Muscle of leg (tissue), 11 donors: ENCODE data around the gene KIF5C. TPM values are rescaled to one million over a fixed set of nuclear protein-coding genes. Genes with fewer than 3 reads are reported as not detected.

Experiments used
- DNase-seq: peaks from one replicate; pipeline ENCODE4 v3.0.0; 2013
- H3K27ac ChIP-seq: one replicate; pipeline ENCODE4 v1.5.1; 2013; ENCODE audit warnings: mild to moderate bottlenecking, low read length, control low read depth
- H3K27me3 ChIP-seq: one replicate; pipeline ENCODE4 v1.6.1; 2013; ENCODE audit warnings: low read length; ENCODE audit not compliant: control insufficient read depth, insufficient read depth
- H3K36me3 ChIP-seq: one replicate; pipeline ENCODE4 v1.6.1; 2013; ENCODE audit warnings: low read length; ENCODE audit not compliant: control insufficient read depth, insufficient read depth
- H3K4me1 ChIP-seq: one replicate; pipeline ENCODE4 v1.6.1; 2013; ENCODE audit warnings: low read length; ENCODE audit not compliant: control insufficient read depth, insufficient read depth
- H3K4me3 ChIP-seq: one replicate; pipeline ENCODE4 v1.5.1; 2013; ENCODE audit warnings: low read length, control low read depth
- H3K9me3 ChIP-seq: replicated peaks from 2 replicates; pipeline ENCODE4 v1.6.1; 2013; ENCODE audit warnings: low read depth, low read length; ENCODE audit not compliant: control insufficient read depth
- WGBS: methylation state at CpG from one replicate; pipeline ENCODE4 v1.1.5; 2013; ENCODE audit warnings: missing lambda C conversion rate; ENCODE audit not compliant: insufficient coverage; 5-methylcytosine and 5-hydroxymethylcytosine counted together
- polyA plus RNA-seq, 8 donors: library from polyadenylated mRNA; unstranded; fragments of 120-200 nt; gene quantifications; one replicate each; pipeline versions ENCODE4 v1.2.1 to v1.2.3, GENCODE V29; 2013; ENCODE audit warnings: inconsistent platforms in 1 of 8, low replicate concordance in 1 of 8; ENCODE audit not compliant: insufficient read length in 8 of 8, insufficient read depth in 1 of 8
- total RNA-seq: library from RNA; stranded (reverse); fragments of 120-200 nt; gene quantifications from one replicate; pipeline ENCODE4 v1.2.4, GENCODE V29; 2013

Gene KIF5C
- total and polyA plus RNA-seq, 9 donors: 0.66 to 2.0 (median 1.1) TPM

DNA sequence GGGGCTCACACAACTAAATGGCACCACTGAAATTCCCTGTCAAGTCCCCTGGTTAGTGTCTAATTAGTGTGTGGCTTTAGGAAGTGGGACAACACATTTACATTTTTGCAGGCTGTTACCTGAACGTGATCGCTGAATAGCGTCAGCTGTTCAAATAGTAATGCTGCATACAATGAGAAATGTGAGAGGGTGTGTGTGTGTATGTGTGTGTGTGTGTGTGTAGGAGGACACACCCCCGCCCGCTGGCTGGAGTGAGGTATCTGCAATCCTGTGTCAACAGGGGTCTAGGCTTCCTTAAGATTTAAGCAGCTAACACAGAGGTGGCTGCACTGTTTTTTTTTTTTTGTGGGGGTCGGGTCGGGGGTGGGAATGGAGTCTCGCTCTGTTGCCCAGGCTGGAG lies 158.7 kb downstream of the KIF5C start:
- Histone ChIP-seq H3K27ac (no peak overlapping the region), H3K36me3 (no peaks in the 10 kb centered on the region), H3K9me3 (no peaks in the 10 kb centered on the region), H3K4me1 (peaks cover 5% of the 10 kb centered on the region), H3K27me3 (peaks cover 17% of the 10 kb centered on the region), H3K4me3 (no peak overlapping the region)
- whole genome bisulfite sequencing: 31% methylated on average over 5 of the region's 8 CpGs
- no peak for DNase-seq

- WGBS: 66% methylated on average over 6 of the region's 6 CpGs
- Histone ChIP-seq H3K4me3 (no peak overlapping the region), H3K9me3 (no peaks in the 10 kb centered on the region), H3K4me1 (peaks cover 10% of the 10 kb centered on the region), H3K36me3 (no peaks in the 10 kb centered on the region), H3K27ac (no peak overlapping the region), H3K27me3 (peaks cover 20% of the 10 kb centered on the region)
- DNase-seq: no peak
Observed at GRCh38 chr2:149034406-149034805, 159.4 kb downstream of the KIF5C start.

DNA sequence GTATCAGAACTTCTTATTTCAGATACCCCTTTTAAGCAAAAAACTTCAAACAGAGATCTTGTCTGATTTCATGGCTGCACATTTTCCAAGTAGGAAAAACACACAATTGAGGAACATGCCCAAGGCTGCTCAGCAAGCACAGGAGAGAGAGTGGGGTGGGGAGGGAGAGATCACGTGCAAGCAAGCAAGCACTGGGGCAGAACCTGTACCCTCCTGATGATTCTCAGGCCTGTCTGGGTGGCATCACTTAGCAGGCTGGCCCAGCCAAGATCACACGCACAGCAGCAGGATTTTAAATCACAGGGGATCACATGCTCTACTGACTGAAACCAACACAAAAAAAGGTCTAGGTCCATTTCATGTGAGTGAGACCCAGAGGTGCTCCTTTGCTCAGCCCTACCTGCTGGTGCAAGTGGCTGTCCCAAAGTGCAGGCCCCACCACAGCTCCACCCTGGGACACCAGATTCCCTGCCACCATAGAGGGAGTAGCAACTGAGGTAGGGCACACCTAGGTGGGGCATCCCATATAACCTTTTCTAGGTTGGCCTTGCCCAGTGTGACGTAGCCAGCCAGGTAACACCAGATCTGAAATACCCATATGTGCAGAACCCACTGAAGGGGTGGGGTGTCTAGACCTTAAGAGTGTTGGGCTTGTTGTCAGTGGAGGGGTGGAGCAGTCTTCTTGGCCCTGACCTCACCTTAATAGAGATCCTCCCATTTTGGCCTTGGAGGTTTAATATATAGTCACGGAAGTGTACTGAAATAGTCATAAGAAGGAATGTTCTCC lies 161.7 kb downstream of the KIF5C start:
- H3K4me3 ChIP-seq: no peak overlapping the region
- 70% methylated on average over 2 of the region's 4 CpGs for WGBS
- H3K27me3 ChIP-seq: peaks cover 25% of the 10 kb centered on the region
- H3K27ac ChIP-seq: no peak overlapping the region
- H3K36me3 ChIP-seq: no peaks in the 10 kb centered on the region
- DNase-seq: no peak
- H3K9me3 ChIP-seq: no peaks in the 10 kb centered on the region
- peaks cover 10% of the 10 kb centered on the region for H3K4me1 ChIP-seq

- Histone ChIP-seq H3K9me3 (no peaks in the 10 kb centered on the region), H3K27ac (no peak overlapping the region), H3K27me3 (peaks cover 25% of the 10 kb centered on the region), H3K36me3 (no peaks in the 10 kb centered on the region), H3K4me3 (no peak overlapping the region), H3K4me1 (peaks cover 10% of the 10 kb centered on the region)
- DNase-seq: no peak
- WGBS: 56% methylated on average over 3 of the region's 8 CpGs
Observed at GRCh38 chr2:149037851-149038250, 162.8 kb downstream of the KIF5C start.

GRCh38 chr2:149038442-149039212 lies 163.6 kb downstream of the KIF5C start, which contains the start of gene LYPD6B:
LYPD6B (plus strand) TSS chr2:149038699; CDS start chr2:149130949, 92,250 bp downstream.
- peaks cover 25% of the 10 kb centered on the region for H3K27me3 ChIP-seq

DNA sequence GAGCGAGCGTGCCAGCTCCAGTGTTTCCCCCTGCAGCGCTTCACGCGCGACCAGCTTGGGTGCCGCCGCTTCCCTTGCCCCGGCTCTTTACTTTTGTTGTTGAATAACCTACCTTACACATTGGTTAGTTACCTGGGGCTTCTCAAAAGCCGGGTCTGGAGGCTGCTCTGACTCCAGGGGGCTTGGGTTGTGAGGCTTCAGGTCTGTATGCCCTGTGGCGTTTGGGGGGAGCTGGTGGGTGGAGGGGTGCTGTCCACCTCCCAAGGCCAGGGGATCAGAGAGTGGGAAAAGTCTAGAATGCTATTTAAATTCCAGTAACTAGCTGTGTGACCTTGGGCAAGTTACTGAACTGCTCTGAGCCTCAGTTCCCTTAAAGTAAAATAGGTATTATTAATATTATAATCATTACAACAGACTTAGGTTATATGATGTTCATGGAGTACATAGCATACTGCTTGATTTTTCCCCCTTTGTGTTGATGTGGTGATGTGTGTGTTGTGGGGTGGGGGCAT lies 164.2 kb downstream of the KIF5C start:
- Histone ChIP-seq H3K4me1 (peaks cover 10% of the 10 kb centered on the region), H3K27me3 (peaks cover 25% of the 10 kb centered on the region), H3K27ac (no peak overlapping the region), H3K36me3 (no peaks in the 10 kb centered on the region), H3K4me3 (no peak overlapping the region), H3K9me3 (no peaks in the 10 kb centered on the region)
- WGBS: 21% methylated on average over 2 of the region's 11 CpGs
- DNase-seq: no peak

More at GRCh38 chr2:149038442-149039212, 163.6 kb downstream of the KIF5C start, which contains the start of gene LYPD6B:
- no peak for DNase-seq
- no peak within 1 kb of the TSS for H3K27ac ChIP-seq
- peaks cover 10% of the 10 kb centered on the region for H3K4me1 ChIP-seq
- WGBS: 1% methylated on average over 82 of the region's 85 CpGs
- no peaks in the 10 kb centered on the region for H3K36me3 ChIP-seq
- no peaks in the 10 kb centered on the region for H3K9me3 ChIP-seq
- H3K4me3 ChIP-seq: no peak within 1 kb of the TSS

DNA sequence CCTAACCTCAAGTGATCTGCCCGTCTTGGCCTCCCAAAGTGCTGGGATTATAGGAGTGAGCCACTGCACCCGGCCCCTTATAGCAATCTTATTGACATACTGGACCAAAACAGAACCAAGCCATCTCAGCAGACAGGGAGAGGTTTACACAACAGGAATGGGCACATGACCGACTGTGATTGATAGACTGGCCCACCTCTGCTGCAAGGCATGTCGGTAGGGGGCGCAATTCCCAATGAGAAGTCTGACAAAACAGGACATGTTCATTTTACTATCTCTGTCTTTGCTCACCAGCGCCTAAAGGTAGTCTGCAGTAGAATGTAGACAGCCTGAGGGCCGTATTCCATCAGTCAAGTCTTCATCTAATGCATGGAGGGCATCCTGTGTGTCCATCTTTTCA lies 165.4 kb downstream of the KIF5C start:
- 83% methylated on average over 1 of the region's 7 CpGs for WGBS
- H3K4me3 ChIP-seq: no peak overlapping the region
- peaks cover 10% of the 10 kb centered on the region for H3K4me1 ChIP-seq
- no peak for DNase-seq
- H3K27me3 ChIP-seq: peaks cover 25% of the 10 kb centered on the region
- H3K27ac ChIP-seq: no peak overlapping the region
- no peaks in the 10 kb centered on the region for H3K36me3 ChIP-seq
- H3K9me3 ChIP-seq: no peaks in the 10 kb centered on the region

DNA sequence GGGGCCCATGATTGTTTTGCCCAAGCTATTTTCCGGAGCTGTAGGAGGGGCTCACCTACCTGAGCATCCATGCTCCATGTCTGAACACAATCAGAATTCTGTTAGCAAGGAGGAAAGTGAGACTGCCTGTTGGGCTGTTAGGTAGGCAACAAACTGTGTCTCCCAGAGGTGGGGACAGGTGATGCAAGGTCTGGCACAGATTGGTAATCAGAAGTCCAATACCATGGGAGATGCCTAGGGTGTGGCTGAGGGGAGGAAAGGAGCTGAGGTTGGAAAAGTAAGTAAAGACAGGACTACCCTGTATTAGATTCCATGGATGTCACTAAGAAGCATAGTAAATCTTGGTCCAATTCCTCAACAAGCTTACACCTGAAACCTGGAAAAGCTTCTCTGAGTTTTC lies 166.5 kb downstream of the KIF5C start:
- no peak overlapping the region for H3K4me3 ChIP-seq
- H3K36me3 ChIP-seq: no peaks in the 10 kb centered on the region
- no peak overlapping the region for H3K27ac ChIP-seq
- peaks cover 25% of the 10 kb centered on the region for H3K27me3 ChIP-seq
- no peak for DNase-seq
- whole genome bisulfite sequencing: no CpG with 5 or more reads among the region's 1 CpG
- H3K4me1 ChIP-seq: peaks cover 10% of the 10 kb centered on the region
- no peaks in the 10 kb centered on the region for H3K9me3 ChIP-seq

GRCh38 chr2:149042881-149043280 lies 167.9 kb downstream of the KIF5C start:
- Histone ChIP-seq H3K9me3 (peaks cover 2% of the 10 kb centered on the region), H3K4me3 (no peak overlapping the region), H3K36me3 (no peaks in the 10 kb centered on the region), H3K27me3 (peaks cover 20% of the 10 kb centered on the region), H3K27ac (no peak overlapping the region), H3K4me1 (peaks cover 10% of the 10 kb centered on the region)
- DNase-seq: no peak
- 60% methylated on average over 1 of the region's 1 CpG for WGBS

GRCh38 chr2:149044500-149044899 lies 169.5 kb downstream of the KIF5C start:
- Histone ChIP-seq H3K4me1 (no peaks in the 10 kb centered on the region), H3K4me3 (no peak overlapping the region), H3K9me3 (peaks cover 2% of the 10 kb centered on the region), H3K36me3 (no peaks in the 10 kb centered on the region), H3K27ac (no peak overlapping the region), H3K27me3 (peaks cover 7% of the 10 kb centered on the region)
- WGBS: no CpG with 5 or more reads among the region's 1 CpG
- DNase-seq: no peak
